Neural cell (in vitro differentiated cells): ENCODE measurements around the gene RELA.

Experiments used
- EZH2 ChIP-seq: fragments of 200-600, 300-800 bp; shearing (Covaris generic), sonication (generic); IDR thresholded peaks from 2 replicates; pipeline ENCODE4 v1.6.1; 2014; ENCODE audit warnings: antibody characterized with exemption, low read length, borderline replicate concordance, mild to moderate bottlenecking; ENCODE audit not compliant: insufficient read depth, poor library complexity, severe bottlenecking
- MXI1 ChIP-seq: fragments of 450-650 bp; conservative IDR thresholded peaks from 2 replicates; pipeline ENCODE4 v1.6.1; 2014; ENCODE audit warnings: antibody characterized with exemption, mild to moderate bottlenecking; ENCODE audit not compliant: poor library complexity, severe bottlenecking
- POLR2AphosphoS5 ChIP-seq: IDR thresholded peaks from 2 replicates; pipeline ENCODE4 v1.6.1; 2012
- RAD21 ChIP-seq: fragments of 450-650 bp; conservative IDR thresholded peaks from 2 replicates; pipeline ENCODE4 v1.6.1; 2014; ENCODE audit warnings: antibody characterized with exemption, mild to moderate bottlenecking, moderate library complexity
- TAF1 ChIP-seq: IDR thresholded peaks from 2 replicates; pipeline ENCODE4 v1.6.1; 2012; ENCODE audit warnings: low read depth
- TF ChIP-seq, protein P1 (sequence below): fragments of 450-650 bp; IDR thresholded peaks from 2 replicates; pipeline ENCODE4 v1.5.1; 2014; ENCODE audit warnings: antibody characterized with exemption, mild to moderate bottlenecking, moderate library complexity; ENCODE audit not compliant: poor library complexity, severe bottlenecking
- TF ChIP-seq, protein P2 (sequence below): IDR thresholded peaks from 2 replicates; pipeline ENCODE4 v1.6.1; 2012; ENCODE audit warnings: borderline replicate concordance

DNA sequence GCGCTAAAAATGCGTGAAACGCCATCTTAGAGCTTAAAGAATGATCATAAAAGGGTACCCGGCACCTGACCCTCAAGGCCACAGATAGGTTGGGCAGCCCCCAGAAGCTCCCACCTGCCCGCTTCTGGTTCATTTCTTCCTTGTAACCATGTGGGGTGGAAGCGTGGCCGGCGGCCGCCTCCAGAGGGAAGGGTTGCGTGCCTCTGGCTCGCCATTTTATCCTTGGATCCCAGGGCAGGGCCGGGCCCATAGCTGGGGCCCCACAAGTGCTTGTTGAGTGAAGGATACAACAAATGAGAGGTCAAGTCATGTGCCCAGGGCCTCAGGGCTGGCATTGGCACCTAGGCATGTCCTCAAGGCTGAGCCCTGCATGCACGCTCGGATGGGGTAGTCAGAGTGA is 41.3 kb downstream of the RELA start:
- no peak for TF ChIP-seq MXI1
- TF ChIP-seq, protein P1, sequence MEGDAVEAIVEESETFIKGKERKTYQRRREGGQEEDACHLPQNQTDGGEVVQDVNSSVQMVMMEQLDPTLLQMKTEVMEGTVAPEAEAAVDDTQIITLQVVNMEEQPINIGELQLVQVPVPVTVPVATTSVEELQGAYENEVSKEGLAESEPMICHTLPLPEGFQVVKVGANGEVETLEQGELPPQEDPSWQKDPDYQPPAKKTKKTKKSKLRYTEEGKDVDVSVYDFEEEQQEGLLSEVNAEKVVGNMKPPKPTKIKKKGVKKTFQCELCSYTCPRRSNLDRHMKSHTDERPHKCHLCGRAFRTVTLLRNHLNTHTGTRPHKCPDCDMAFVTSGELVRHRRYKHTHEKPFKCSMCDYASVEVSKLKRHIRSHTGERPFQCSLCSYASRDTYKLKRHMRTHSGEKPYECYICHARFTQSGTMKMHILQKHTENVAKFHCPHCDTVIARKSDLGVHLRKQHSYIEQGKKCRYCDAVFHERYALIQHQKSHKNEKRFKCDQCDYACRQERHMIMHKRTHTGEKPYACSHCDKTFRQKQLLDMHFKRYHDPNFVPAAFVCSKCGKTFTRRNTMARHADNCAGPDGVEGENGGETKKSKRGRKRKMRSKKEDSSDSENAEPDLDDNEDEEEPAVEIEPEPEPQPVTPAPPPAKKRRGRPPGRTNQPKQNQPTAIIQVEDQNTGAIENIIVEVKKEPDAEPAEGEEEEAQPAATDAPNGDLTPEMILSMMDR = no peak
- no peak for TF ChIP-seq RAD21
- no peak for TF ChIP-seq EZH2
- TF ChIP-seq, protein P2, sequence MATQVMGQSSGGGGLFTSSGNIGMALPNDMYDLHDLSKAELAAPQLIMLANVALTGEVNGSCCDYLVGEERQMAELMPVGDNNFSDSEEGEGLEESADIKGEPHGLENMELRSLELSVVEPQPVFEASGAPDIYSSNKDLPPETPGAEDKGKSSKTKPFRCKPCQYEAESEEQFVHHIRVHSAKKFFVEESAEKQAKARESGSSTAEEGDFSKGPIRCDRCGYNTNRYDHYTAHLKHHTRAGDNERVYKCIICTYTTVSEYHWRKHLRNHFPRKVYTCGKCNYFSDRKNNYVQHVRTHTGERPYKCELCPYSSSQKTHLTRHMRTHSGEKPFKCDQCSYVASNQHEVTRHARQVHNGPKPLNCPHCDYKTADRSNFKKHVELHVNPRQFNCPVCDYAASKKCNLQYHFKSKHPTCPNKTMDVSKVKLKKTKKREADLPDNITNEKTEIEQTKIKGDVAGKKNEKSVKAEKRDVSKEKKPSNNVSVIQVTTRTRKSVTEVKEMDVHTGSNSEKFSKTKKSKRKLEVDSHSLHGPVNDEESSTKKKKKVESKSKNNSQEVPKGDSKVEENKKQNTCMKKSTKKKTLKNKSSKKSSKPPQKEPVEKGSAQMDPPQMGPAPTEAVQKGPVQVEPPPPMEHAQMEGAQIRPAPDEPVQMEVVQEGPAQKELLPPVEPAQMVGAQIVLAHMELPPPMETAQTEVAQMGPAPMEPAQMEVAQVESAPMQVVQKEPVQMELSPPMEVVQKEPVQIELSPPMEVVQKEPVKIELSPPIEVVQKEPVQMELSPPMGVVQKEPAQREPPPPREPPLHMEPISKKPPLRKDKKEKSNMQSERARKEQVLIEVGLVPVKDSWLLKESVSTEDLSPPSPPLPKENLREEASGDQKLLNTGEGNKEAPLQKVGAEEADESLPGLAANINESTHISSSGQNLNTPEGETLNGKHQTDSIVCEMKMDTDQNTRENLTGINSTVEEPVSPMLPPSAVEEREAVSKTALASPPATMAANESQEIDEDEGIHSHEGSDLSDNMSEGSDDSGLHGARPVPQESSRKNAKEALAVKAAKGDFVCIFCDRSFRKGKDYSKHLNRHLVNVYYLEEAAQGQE = no peak
- no peak for TF ChIP-seq POLR2AphosphoS5
- TF ChIP-seq TAF1 = no peak
